Activated CD4-positive, alpha-beta T cell treated with anti-CD3 and anti-CD28 coated beads, Interleukin-2, amount 10 ng/mL, durations not matched to agents 24 days and 14 days (primary cell): Measurements from ENCODE around the gene CTSE. TPM values are rescaled to one million over a fixed set of nuclear protein-coding genes. Genes with fewer than 3 reads are reported as not detected.

Experiments
- DNase-seq: peaks from one replicate; pipeline ENCODE4 v3.0.0; 2022
- H3K27ac Mint-ChIP-seq: one replicate; pipeline ENCODE4 v1.8.0; 2022; ENCODE audit warnings: mild to moderate bottlenecking, mixed read lengths
- H3K27me3 Mint-ChIP-seq: one replicate; pipeline ENCODE4 v1.8.0; 2022; ENCODE audit warnings: mixed read lengths
- H3K36me3 Mint-ChIP-seq: one replicate; pipeline ENCODE4 v1.8.0; 2022; ENCODE audit warnings: low read depth, mild to moderate bottlenecking, mixed read lengths
- H3K4me1 Mint-ChIP-seq: one replicate; pipeline ENCODE4 v1.8.0; 2021; ENCODE audit warnings: mixed read lengths
- H3K4me3 Mint-ChIP-seq: one replicate; pipeline ENCODE4 v1.8.0; 2022; ENCODE audit warnings: mild to moderate bottlenecking, moderate library complexity, mixed read lengths
- H3K9me3 Mint-ChIP-seq: one replicate; pipeline ENCODE4 v1.8.0; 2021; ENCODE audit warnings: mixed read lengths
- intact Hi-C: fragments of 100-400 bp; cut with micrococcal nuclease; formaldehyde crosslinking; loops from one replicate; pipeline ENCODE4 v1.15.1; 2023
- total RNA-seq: library from RNA; stranded (reverse); gene quantifications from 2 replicates; pipeline ENCODE4 v1.2.3, GENCODE V29; 2022

Gene CTSE
- total RNA-seq, 1 donor from 2014 or later = not detected

- H3K27ac Mint-ChIP-seq = no peak overlapping the region
- peaks cover 20% of the 10 kb centered on the region for H3K9me3 Mint-ChIP-seq
- H3K4me1 Mint-ChIP-seq = peaks cover 6% of the 10 kb centered on the region
- no peak overlapping the region for H3K4me3 Mint-ChIP-seq
- intact Hi-C loops = no loop called here
- no peak for DNase-seq
- no peaks in the 10 kb centered on the region for H3K36me3 Mint-ChIP-seq
- peaks cover 2% of the 10 kb centered on the region for H3K27me3 Mint-ChIP-seq
Observed at GRCh38 chr1:205973377-205974232, 50.1 kb downstream of the CTSE start.

GRCh38 chr1:205972491-205973168 is 51.1 kb downstream of the CTSE start:
- Mint-ChIP-seq H3K27ac (no peak overlapping the region), H3K36me3 (no peaks in the 10 kb centered on the region), H3K4me3 (no peak overlapping the region), H3K4me1 (peaks cover 6% of the 10 kb centered on the region), H3K27me3 (peaks cover 2% of the 10 kb centered on the region), H3K9me3 (peaks cover 20% of the 10 kb centered on the region)
- intact Hi-C loops = no loop called here
- no peak for DNase-seq

- Mint-ChIP-seq H3K4me3 (no peak overlapping the region), H3K27me3 (peaks cover 2% of the 10 kb centered on the region), H3K9me3 (peaks cover 20% of the 10 kb centered on the region), H3K27ac (no peak overlapping the region), H3K4me1 (peaks cover 6% of the 10 kb centered on the region), H3K36me3 (no peaks in the 10 kb centered on the region)
- no peak for DNase-seq
- intact Hi-C loops = no loop called here
Observed at GRCh38 chr1:205972081-205972480, 51.6 kb downstream of the CTSE start.

GRCh38 chr1:205971082-205971481 is 52.6 kb downstream of the CTSE start:
- H3K27me3 Mint-ChIP-seq = peaks cover 2% of the 10 kb centered on the region
- no peaks in the 10 kb centered on the region for H3K36me3 Mint-ChIP-seq
- no peak for DNase-seq
- H3K9me3 Mint-ChIP-seq = peaks cover 20% of the 10 kb centered on the region
- H3K4me1 Mint-ChIP-seq = peaks cover 6% of the 10 kb centered on the region
- no peak overlapping the region for H3K4me3 Mint-ChIP-seq
- intact Hi-C loops = no loop called here
- no peak overlapping the region for H3K27ac Mint-ChIP-seq

GRCh38 chr1:205970486-205970885 is 53.2 kb downstream of the CTSE start:
- Mint-ChIP-seq H3K27me3 (peaks cover 3% of the 10 kb centered on the region), H3K9me3 (peaks cover 20% of the 10 kb centered on the region), H3K4me3 (no peak overlapping the region), H3K27ac (no peak overlapping the region), H3K36me3 (no peaks in the 10 kb centered on the region), H3K4me1 (peaks cover 6% of the 10 kb centered on the region)
- no peak for DNase-seq
- intact Hi-C loops = no loop called here

GRCh38 chr1:205969229-205969628 is 54.5 kb downstream of the CTSE start:
- Mint-ChIP-seq H3K4me3 (no peak overlapping the region), H3K27me3 (peaks cover 3% of the 10 kb centered on the region), H3K27ac (no peak overlapping the region)

GRCh38 chr1:205967554-205968335 is 56.0 kb downstream of the CTSE start:
- no peaks in the 10 kb centered on the region for H3K36me3 Mint-ChIP-seq
- H3K4me1 Mint-ChIP-seq = peaks cover 3% of the 10 kb centered on the region
- H3K27me3 Mint-ChIP-seq = peaks cover 2% of the 10 kb centered on the region
- DNase-seq = no peak
- no peaks in the 10 kb centered on the region for H3K9me3 Mint-ChIP-seq
- no peak overlapping the region for H3K4me3 Mint-ChIP-seq
- intact Hi-C loops = no loop called here
- no peak overlapping the region for H3K27ac Mint-ChIP-seq

More at GRCh38 chr1:205969229-205969628, 54.5 kb downstream of the CTSE start:
- no peak for DNase-seq
- intact Hi-C loops = no loop called here
- Mint-ChIP-seq H3K9me3 (peaks cover 10% of the 10 kb centered on the region), H3K4me1 (peaks cover 6% of the 10 kb centered on the region), H3K36me3 (no peaks in the 10 kb centered on the region)

GRCh38 chr1:205965036-205965884 is 58.4 kb downstream of the CTSE start:
- Mint-ChIP-seq H3K27ac (no peak overlapping the region), H3K9me3 (no peaks in the 10 kb centered on the region), H3K4me3 (no peak overlapping the region), H3K4me1 (peaks cover 14% of the 10 kb centered on the region), H3K27me3 (peaks cover 2% of the 10 kb centered on the region), H3K36me3 (no peaks in the 10 kb centered on the region)
- no peak for DNase-seq
- intact Hi-C loops = no loop called here

- no peak overlapping the region for H3K27ac Mint-ChIP-seq
- H3K36me3 Mint-ChIP-seq = no peaks in the 10 kb centered on the region
- intact Hi-C loops = no loop called here
- no peak for DNase-seq
- H3K4me1 Mint-ChIP-seq = peaks cover 14% of the 10 kb centered on the region
- H3K27me3 Mint-ChIP-seq = peaks cover 10% of the 10 kb centered on the region
- H3K4me3 Mint-ChIP-seq = no peak overlapping the region
- no peaks in the 10 kb centered on the region for H3K9me3 Mint-ChIP-seq
Observed at GRCh38 chr1:205963352-205964155, 60.1 kb downstream of the CTSE start.

- DNase-seq = no peak
- peaks cover 14% of the 10 kb centered on the region for H3K4me1 Mint-ChIP-seq
- no peaks in the 10 kb centered on the region for H3K9me3 Mint-ChIP-seq
- peaks cover 11% of the 10 kb centered on the region for H3K27me3 Mint-ChIP-seq
- intact Hi-C loops = no loop called here
- H3K27ac Mint-ChIP-seq = no peak overlapping the region
- H3K4me3 Mint-ChIP-seq = no peak overlapping the region
- H3K36me3 Mint-ChIP-seq = no peaks in the 10 kb centered on the region
Observed at GRCh38 chr1:205962821-205963221, 60.9 kb downstream of the CTSE start.

GRCh38 chr1:205961991-205962820 is 61.5 kb downstream of the CTSE start:
- Mint-ChIP-seq H3K4me1 (peaks cover 14% of the 10 kb centered on the region), H3K27me3 (peaks cover 13% of the 10 kb centered on the region), H3K4me3 (no peak overlapping the region), H3K27ac (no peak overlapping the region), H3K36me3 (no peaks in the 10 kb centered on the region), H3K9me3 (no peaks in the 10 kb centered on the region)
- intact Hi-C loops = no loop called here
- DNase-seq = no peak

- intact Hi-C loops = no loop called here
- peaks cover 18% of the 10 kb centered on the region for H3K27me3 Mint-ChIP-seq
- no peaks in the 10 kb centered on the region for H3K36me3 Mint-ChIP-seq
- H3K9me3 Mint-ChIP-seq = no peaks in the 10 kb centered on the region
- DNase-seq = peak; percentile 78
- H3K4me1 Mint-ChIP-seq = peaks cover 14% of the 10 kb centered on the region
- H3K27ac Mint-ChIP-seq = peak overlapping the region; percentile 69
- no peak overlapping the region for H3K4me3 Mint-ChIP-seq
Observed at GRCh38 chr1:205961405-205961804, 62.3 kb downstream of the CTSE start.
